ENCODE data around the gene PPP1R3G.
A peak's percentile ranks its signal among the peaks of the same experiment; 100 is the strongest.

Gene PPP1R3G

GRCh38 chr6:5093231-5094015 lies 8.3 kb downstream of the PPP1R3G start:
- DNase-seq: peak in 4 of 56 donors; percentile 13 to 25 (median 19)

GRCh38 chr6:5094327-5094726 lies 9.2 kb downstream of the PPP1R3G start:
- DNase-seq: no peak

- DNase-seq: no peak
Observed at GRCh38 chr6:5095236-5095635, 10.1 kb downstream of the PPP1R3G start.

GRCh38 chr6:5096482-5096881 lies 11.3 kb downstream of the PPP1R3G start:
- no peak for DNase-seq

- DNase-seq: no peak
Observed at GRCh38 chr6:5098501-5099270, 13.5 kb downstream of the PPP1R3G start.

GRCh38 chr6:5099537-5099936 lies 14.4 kb downstream of the PPP1R3G start:
- no peak for DNase-seq

- no peak for DNase-seq
Observed at GRCh38 chr6:5100806-5101205, 15.7 kb downstream of the PPP1R3G start.

GRCh38 chr6:5102267-5102970 lies 17.3 kb downstream of the PPP1R3G start:
- no peak for DNase-seq

GRCh38 chr6:5103250-5103649 lies 18.1 kb downstream of the PPP1R3G start:
- DNase-seq: no peak

- no peak for DNase-seq
Observed at GRCh38 chr6:5104667-5105066, 19.5 kb downstream of the PPP1R3G start.

GRCh38 chr6:5105146-5105545 lies 20.0 kb downstream of the PPP1R3G start:
- no peak for DNase-seq

- no peak for DNase-seq
Observed at GRCh38 chr6:5107341-5107740, 22.2 kb downstream of the PPP1R3G start.

GRCh38 chr6:5108068-5108467 lies 22.9 kb downstream of the PPP1R3G start:
- peak in 2 of 56 donors; percentile 19 to 29 for DNase-seq

- DNase-seq: no peak
Observed at GRCh38 chr6:5108536-5109150, 23.5 kb downstream of the PPP1R3G start.

- no peak for DNase-seq
Observed at GRCh38 chr6:5109436-5109835, 24.3 kb downstream of the PPP1R3G start.

- no peak for DNase-seq
Observed at GRCh38 chr6:5110246-5110645, 25.1 kb downstream of the PPP1R3G start.

GRCh38 chr6:5111626-5112025 lies 26.5 kb downstream of the PPP1R3G start:
- DNase-seq: no peak

GRCh38 chr6:5112066-5112799 lies 27.1 kb downstream of the PPP1R3G start:
- DNase-seq: no peak

- no peak for DNase-seq
Observed at GRCh38 chr6:5113096-5113495, 28.0 kb downstream of the PPP1R3G start.

- no peak for DNase-seq
Observed at GRCh38 chr6:5115168-5115567, 30.0 kb downstream of the PPP1R3G start.
